WI38 (cell line): ENCODE data around the gene RFK.
"Not testable (repeated sequence)": the region's sequence is repeated elsewhere in the genome, so short reads cannot be mapped to it uniquely, and the experiment has no call there.

ENCODE experiments used
- H3K4me3 ChIP-seq: 2 replicates; pipeline ENCODE4 v1.5.1; 2011; ENCODE audit warnings: low read depth, mild to moderate bottlenecking, control low read depth, low read length
- CTCF ChIP-seq: IDR thresholded peaks from 2 replicates; pipeline ENCODE4 v1.5.1; 2012; ENCODE audit warnings: low read depth, mild to moderate bottlenecking, control low read depth, low read length

RFK gene

GRCh38 chr9:76371901-76372300, 22.3 kb downstream of the RFK start:
- TF ChIP-seq CTCF = no peak
- H3K4me3 ChIP-seq = no peak overlapping the region

- H3K4me3 ChIP-seq = no peak overlapping the region
- TF ChIP-seq CTCF = no peak
These were observed 23.7 kb downstream of the RFK start for GRCh38 chr9:76370396-76371023.

- H3K4me3 ChIP-seq = no peak overlapping the region
- no peak for TF ChIP-seq CTCF
These were observed 24.6 kb downstream of the RFK start for GRCh38 chr9:76369583-76369982.

- no peak for TF ChIP-seq CTCF
These were observed 28.0 kb downstream of the RFK start for GRCh38 chr9:76366275-76366674.

GRCh38 chr9:76365028-76365427, 29.2 kb downstream of the RFK start:
- TF ChIP-seq CTCF = no peak
- H3K4me3 ChIP-seq = no peak overlapping the region

More at GRCh38 chr9:76366275-76366674, 28.0 kb downstream of the RFK start:
- H3K4me3 ChIP-seq = no peak overlapping the region

GRCh38 chr9:76363032-76363395, 31.2 kb downstream of the RFK start:
- no peak for TF ChIP-seq CTCF
- no peak overlapping the region for H3K4me3 ChIP-seq

GRCh38 chr9:76362332-76363031, 31.7 kb downstream of the RFK start:
- H3K4me3 ChIP-seq = not testable (repeated sequence)
